ENCODE results near the gene DNAJC25.

Gene DNAJC25

GRCh38 chr9:111622626-111623025 lies 8.5 kb upstream of the DNAJC25 start:
- H3K27ac ChIP-seq, result no peak overlapping the region
- no peak for DNase-seq (ENCODE audit: low read depth, low spot score)

GRCh38 chr9:111627260-111627963 lies 3.7 kb upstream of the DNAJC25 start:
- H3K27ac ChIP-seq, result no peak overlapping the region
- DNase-seq (ENCODE audit: low read depth, low spot score), result no peak

GRCh38 chr9:111628411-111628810 lies 2.7 kb upstream of the DNAJC25 start:
- DNase-seq (ENCODE audit: low read depth, low spot score), result no peak
- H3K27ac ChIP-seq, result no peak overlapping the region

- DNase-seq (ENCODE audit: low read depth, low spot score), result no peak
- peak overlapping the region; percentile 50 for H3K27ac ChIP-seq
Observed at GRCh38 chr9:111630182-111630963, 761 bp upstream of the DNAJC25 start.

- H3K27ac ChIP-seq, result peak overlapping the region; percentile 50
- no peak for DNase-seq (ENCODE audit: low read depth, low spot score)
Observed at GRCh38 chr9:111630964-111631213, 245 bp upstream of the DNAJC25 start.

GRCh38 chr9:111632060-111632459 lies 926 bp downstream of the DNAJC25 start:
- peak overlapping the region; percentile 50 for H3K27ac ChIP-seq
- no peak for DNase-seq (ENCODE audit: low read depth, low spot score)

- H3K27ac ChIP-seq, result no peak overlapping the region
- DNase-seq (ENCODE audit: low read depth, low spot score), result no peak
Observed at GRCh38 chr9:111632695-111633388, 1.7 kb downstream of the DNAJC25 start.

- no peak for DNase-seq (ENCODE audit: low read depth, low spot score)
Observed at GRCh38 chr9:111633389-111633736, 2.2 kb downstream of the DNAJC25 start.

GRCh38 chr9:111634860-111635259 lies 3.7 kb downstream of the DNAJC25 start:
- no peak for DNase-seq (ENCODE audit: low read depth, low spot score)
- no peak overlapping the region for H3K27ac ChIP-seq

More at GRCh38 chr9:111633389-111633736, 2.2 kb downstream of the DNAJC25 start:
- no peak overlapping the region for H3K27ac ChIP-seq

- H3K27ac ChIP-seq, result no peak overlapping the region
- no peak for DNase-seq (ENCODE audit: low read depth, low spot score)
Observed at GRCh38 chr9:111637421-111637950, 6.4 kb downstream of the DNAJC25 start.

GRCh38 chr9:111644195-111644772 lies 13.2 kb downstream of the DNAJC25 start:
- DNase-seq (ENCODE audit: low read depth, low spot score), result no peak
- H3K27ac ChIP-seq, result no peak overlapping the region

- no peak for DNase-seq (ENCODE audit: low read depth, low spot score)
Observed at GRCh38 chr9:111645806-111646205, 14.7 kb downstream of the DNAJC25 start.

GRCh38 chr9:111646417-111646816 lies 15.3 kb downstream of the DNAJC25 start:
- H3K27ac ChIP-seq, result no peak overlapping the region
- no peak for DNase-seq (ENCODE audit: low read depth, low spot score)

More at GRCh38 chr9:111645806-111646205, 14.7 kb downstream of the DNAJC25 start:
- H3K27ac ChIP-seq, result no peak overlapping the region

GRCh38 chr9:111648066-111648465 lies 16.9 kb downstream of the DNAJC25 start:
- no peak overlapping the region for H3K27ac ChIP-seq
- no peak for DNase-seq (ENCODE audit: low read depth, low spot score)

- DNase-seq (ENCODE audit: low read depth, low spot score), result no peak
- no peak overlapping the region for H3K27ac ChIP-seq
Observed at GRCh38 chr9:111649016-111649415, 17.9 kb downstream of the DNAJC25 start.

- DNase-seq (ENCODE audit: low read depth, low spot score), result no peak
- no peak overlapping the region for H3K27ac ChIP-seq
Observed at GRCh38 chr9:111657051-111657450, 25.9 kb downstream of the DNAJC25 start.

GRCh38 chr9:111658943-111659342 lies 27.8 kb downstream of the DNAJC25 start:
- no peak for DNase-seq (ENCODE audit: low read depth, low spot score)
- no peak overlapping the region for H3K27ac ChIP-seq

- no peak for DNase-seq (ENCODE audit: low read depth, low spot score)
- no peak overlapping the region for H3K27ac ChIP-seq
Observed at GRCh38 chr9:111659691-111660090, 28.6 kb downstream of the DNAJC25 start.

GRCh38 chr9:111661150-111661801 lies 30.1 kb downstream of the DNAJC25 start, which contains the start of gene GNG10:
GNG10 (plus strand) TSS chr9:111661605; CDS start chr9:111661635, 30 bp downstream.
- peak within 1 kb of the TSS; percentile 41 for H3K27ac ChIP-seq
- DNase-seq (ENCODE audit: low read depth, low spot score), result no peak
